Natural killer cell (primary cell): Measurements from ENCODE around the gene DOCK8. TPM values are rescaled to one million over a fixed set of nuclear protein-coding genes. Genes with fewer than 3 reads are reported as not detected.

ENCODE experiments used
- ATAC-seq, 3 donors: fragments of 150-1000 bp in 2 of 3; fragments of 200-7000 bp in 1 of 3; cut with Tn5 transposase; 1 replicate in 1 of 3; 2 replicates in 2 of 3; pipeline ENCODE4 v1.10.0; 2021; ENCODE audit warnings: mild to moderate bottlenecking in 2 of 3, moderate library complexity in 2 of 3
- DNase-seq, 2 donors: peaks; one replicate each; pipeline versions ENCODE4 v3.0.0 to v3.0.0-alpha.2; 2013 to 2021; ENCODE audit warnings: mixed read lengths in 1 of 2
- H3K27ac ChIP-seq: one replicate; pipeline ENCODE4 v1.5.1; 2013; ENCODE audit warnings: mild to moderate bottlenecking, low read length
- H3K27me3 ChIP-seq: one replicate; pipeline ENCODE4 v1.6.1; 2013; ENCODE audit warnings: low read length; ENCODE audit not compliant: control insufficient read depth, insufficient read depth
- H3K36me3 ChIP-seq: one replicate; pipeline ENCODE4 v1.6.1; 2013; ENCODE audit warnings: low read length; ENCODE audit not compliant: control insufficient read depth, insufficient read depth
- H3K4me1 ChIP-seq: one replicate; pipeline ENCODE4 v1.6.1; 2013; ENCODE audit warnings: low read length; ENCODE audit not compliant: control insufficient read depth, insufficient read depth
- H3K4me3 ChIP-seq: one replicate; pipeline ENCODE4 v1.5.1; 2013; ENCODE audit warnings: low read length
- H3K9me3 ChIP-seq: one replicate; pipeline ENCODE4 v1.6.1; 2013; ENCODE audit warnings: low read length; ENCODE audit not compliant: control insufficient read depth, insufficient read depth
- H3K27ac Mint-ChIP-seq, 2 donors: one replicate each; pipeline ENCODE4 v1.8.0; 2022; ENCODE audit warnings: mild to moderate bottlenecking in 2 of 2, mixed read lengths in 2 of 2, moderate library complexity in 1 of 2
- H3K27me3 Mint-ChIP-seq, 2 donors: one replicate each; pipeline ENCODE4 v1.8.0; 2022; ENCODE audit warnings: low read depth in 2 of 2, mixed read lengths in 2 of 2
- H3K36me3 Mint-ChIP-seq: one replicate; pipeline ENCODE4 v1.8.0; 2022; ENCODE audit warnings: mixed read lengths
- H3K4me1 Mint-ChIP-seq, 2 donors: one replicate each; pipeline ENCODE4 v1.8.0; 2022; ENCODE audit warnings: mixed read lengths in 2 of 2
- H3K4me3 Mint-ChIP-seq: one replicate; pipeline ENCODE4 v1.8.0; 2022; ENCODE audit warnings: mild to moderate bottlenecking, moderate library complexity, mixed read lengths
- H3K9me3 Mint-ChIP-seq, 2 donors: one replicate each; pipeline ENCODE4 v1.8.0; 2022; ENCODE audit warnings: mixed read lengths in 2 of 2
- CTCF ChIP-seq: fragments of 200-600 bp; IDR thresholded peaks from one replicate; pipeline ENCODE4 v1.8.0; 2022; ENCODE audit warnings: antibody characterized with exemption
- WGBS: methylation state at CpG from one replicate; pipeline ENCODE4 v1.1.7; 2013; ENCODE audit warnings: missing lambda C conversion rate; ENCODE audit not compliant: insufficient coverage; 5-methylcytosine and 5-hydroxymethylcytosine counted together
- intact Hi-C: fragments of 100-400 bp; cut with micrococcal nuclease; formaldehyde crosslinking; loops from one replicate; pipeline ENCODE4 v1.14.2; 2022
- total RNA-seq, 4 donors: library from RNA; stranded (reverse); fragments of 120-200 nt in 1 of 4; gene quantifications; one replicate each; pipeline versions ENCODE4 v1.2.3 to v1.2.4, GENCODE V29; 2013 to 2022

Gene DOCK8
- total RNA-seq, 3 donors from 2014 or later (not counting 1 experiment from before 2014, with no cell fraction given) = 156 to 211 (median 207) TPM

- H3K36me3 ChIP-seq = peaks cover 2% of the 10 kb centered on the region
- no peaks in the 10 kb centered on the region for H3K9me3 ChIP-seq
- Mint-ChIP-seq H3K9me3 (no peaks in the 10 kb centered on the region), H3K27ac (no peak overlapping the region), H3K27me3 (peaks cover 0 to 3% of the 10 kb centered on the region in 2 donors), H3K4me3 (no peak overlapping the region), H3K4me1 (peaks cover 4 to 24% of the 10 kb centered on the region in 2 donors), H3K36me3 (no peaks in the 10 kb centered on the region)
- DNase-seq = no peak
- no peak overlapping the region for H3K4me3 ChIP-seq
- no peak for TF ChIP-seq CTCF
- no peaks in the 10 kb centered on the region for H3K27me3 ChIP-seq
- WGBS = 95% methylated on average over 3 of the region's 7 CpGs
- peaks cover 8% of the 10 kb centered on the region for H3K4me1 ChIP-seq
- intact Hi-C loops = no loop called here
- H3K27ac ChIP-seq = no peak overlapping the region
- no peak for ATAC-seq
These were observed 50.7 kb downstream of the DOCK8 start for GRCh38 chr9:265209-265870.

- H3K9me3 Mint-ChIP-seq = no peaks in the 10 kb centered on the region
- no peak overlapping the region for H3K27ac ChIP-seq
- WGBS = 80% methylated on average over 1 of the region's 2 CpGs
These were observed 51.6 kb downstream of the DOCK8 start for GRCh38 chr9:266228-266627.

GRCh38 chr9:268616-269015 is 54.0 kb downstream of the DOCK8 start:
- Histone ChIP-seq H3K9me3 (no peaks in the 10 kb centered on the region), H3K27me3 (no peaks in the 10 kb centered on the region), H3K27ac (no peak overlapping the region), H3K36me3 (peaks cover 2% of the 10 kb centered on the region), H3K4me1 (peaks cover 33% of the 10 kb centered on the region), H3K4me3 (no peak overlapping the region)
- H3K27me3 Mint-ChIP-seq = no peaks in the 10 kb centered on the region
- no peaks in the 10 kb centered on the region for H3K9me3 Mint-ChIP-seq
- H3K4me3 Mint-ChIP-seq = no peak overlapping the region
- H3K36me3 Mint-ChIP-seq = no peaks in the 10 kb centered on the region
- DNase-seq (no peak), ATAC-seq (no peak)
- TF ChIP-seq CTCF = no peak
- intact Hi-C loops = no loop called here
- 97% methylated on average over 1 of the region's 1 CpG for WGBS
- peaks cover 26 to 40% of the 10 kb centered on the region in 2 donors for H3K4me1 Mint-ChIP-seq
- no peak overlapping the region for H3K27ac Mint-ChIP-seq

More at GRCh38 chr9:266228-266627, 51.6 kb downstream of the DOCK8 start:
- H3K9me3 ChIP-seq = no peaks in the 10 kb centered on the region
- no peak for TF ChIP-seq CTCF
- Mint-ChIP-seq H3K4me3 (no peak overlapping the region), H3K27ac (no peak overlapping the region), H3K27me3 (peaks cover 0 to 3% of the 10 kb centered on the region in 2 donors), H3K4me1 (peaks cover 10 to 27% of the 10 kb centered on the region in 2 donors), H3K36me3 (no peaks in the 10 kb centered on the region)
- DNase-seq (no peak), ATAC-seq (no peak)
- peaks cover 2% of the 10 kb centered on the region for H3K36me3 ChIP-seq
- no peak overlapping the region for H3K4me3 ChIP-seq
- intact Hi-C loops = no loop called here
- no peaks in the 10 kb centered on the region for H3K27me3 ChIP-seq
- H3K4me1 ChIP-seq = peaks cover 16% of the 10 kb centered on the region
